ENCODE measurements around the gene FARP2. TPM values are rescaled to one million over a fixed set of nuclear protein-coding genes. Genes with fewer than 3 reads are reported as not detected.

Gene FARP2
- total and polyA plus RNA-seq, 2 experiments from 2014 or later = 16.0 to 22.6 TPM

DNA sequence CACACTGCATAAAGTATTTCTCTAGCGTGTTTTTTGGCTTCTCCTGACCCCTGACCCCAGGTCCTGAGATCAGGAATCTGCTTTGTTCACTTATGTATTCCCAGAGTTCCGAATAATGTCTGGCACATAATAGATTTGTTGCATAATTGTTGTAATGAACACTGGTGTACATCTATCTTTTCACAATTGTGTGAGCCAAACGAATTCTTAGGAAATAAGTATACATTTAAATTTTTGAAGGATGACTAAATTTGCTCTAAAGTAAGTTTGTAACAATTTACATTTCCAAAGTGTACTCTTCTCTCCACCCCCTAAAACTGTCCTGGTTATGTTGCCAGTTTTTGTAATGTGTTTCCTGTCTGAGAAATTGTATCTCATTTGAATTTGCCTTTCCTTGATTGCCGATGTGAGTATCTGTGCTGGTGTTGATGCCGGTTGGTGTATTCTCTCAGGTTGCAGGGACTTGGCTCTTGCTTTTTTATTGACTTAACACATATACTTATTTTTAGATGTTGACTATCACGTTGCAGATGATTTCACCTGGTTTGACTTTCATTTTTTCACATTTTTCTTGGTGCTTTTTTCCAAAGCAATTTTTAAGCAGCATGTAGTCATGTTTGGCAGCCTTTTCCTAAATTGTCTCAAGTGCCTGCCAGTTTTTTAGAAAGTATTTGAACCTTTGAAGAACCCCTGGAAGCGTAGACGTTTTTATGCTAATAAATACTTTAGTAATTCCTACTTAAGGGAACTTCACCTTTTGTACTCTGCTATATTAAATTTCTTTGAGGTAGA is 16.1 kb upstream of the FARP2 start:
- no peaks in the 10 kb centered on the region for H3K27me3 ChIP-seq (ENCODE audit: insufficient read depth)
- Mint-ChIP-seq H3K36me3 (ENCODE audit: low read depth) (peaks cover 87% of the 10 kb centered on the region), H3K9me3 (no peaks in the 10 kb centered on the region), H3K4me1 (peaks cover 6% of the 10 kb centered on the region; the same call in 2 of the 3 replicates), H3K27ac (no peak overlapping the region), H3K27me3 (ENCODE audit: insufficient read depth, low read depth, poor library complexity) (peaks cover 1% of the 10 kb centered on the region), H3K4me3 (no peak overlapping the region)
- peaks cover 82% of the 10 kb centered on the region for H3K36me3 ChIP-seq (ENCODE audit: insufficient read depth)
- H4K20me1 ChIP-seq (replicated peaks; ENCODE audit: insufficient read depth) = peaks cover 65% of the 10 kb centered on the region
- H3K4me3 ChIP-seq = no peak overlapping the region
- H3K27ac ChIP-seq (ENCODE audit: low read depth) = no peak overlapping the region
- no peak overlapping the region for H2AFZ ChIP-seq
- H3F3A ChIP-seq (replicated peaks; ENCODE audit: low read depth) = 0 out of 2 replicates have a peak, but pooled peaks cover 7% of the 10 kb centered on the region
- H3K79me2 ChIP-seq (replicated peaks; ENCODE audit: insufficient read depth) = peaks cover 42% of the 10 kb centered on the region
- H3K4me1 ChIP-seq (ENCODE audit: insufficient read depth) = no peaks in the 10 kb centered on the region; the same call in 1 of the 2 replicates
- TF ChIP-seq, protein P1, sequence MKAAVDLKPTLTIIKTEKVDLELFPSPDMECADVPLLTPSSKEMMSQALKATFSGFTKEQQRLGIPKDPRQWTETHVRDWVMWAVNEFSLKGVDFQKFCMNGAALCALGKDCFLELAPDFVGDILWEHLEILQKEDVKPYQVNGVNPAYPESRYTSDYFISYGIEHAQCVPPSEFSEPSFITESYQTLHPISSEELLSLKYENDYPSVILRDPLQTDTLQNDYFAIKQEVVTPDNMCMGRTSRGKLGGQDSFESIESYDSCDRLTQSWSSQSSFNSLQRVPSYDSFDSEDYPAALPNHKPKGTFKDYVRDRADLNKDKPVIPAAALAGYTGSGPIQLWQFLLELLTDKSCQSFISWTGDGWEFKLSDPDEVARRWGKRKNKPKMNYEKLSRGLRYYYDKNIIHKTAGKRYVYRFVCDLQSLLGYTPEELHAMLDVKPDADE (IDR thresholded peaks at IDR 0.05) = no peak
- no peak for TF ChIP-seq POLR2AphosphoS5 (IDR thresholded peaks at IDR 0.05; ENCODE audit: low read depth)
- no peak for TF ChIP-seq EZH2 (IDR thresholded peaks at IDR 0.05; ENCODE audit: low read depth, unreplicated experiment)
- TF ChIP-seq CREB1 (CRISPR knock-in tag; IDR thresholded peaks at IDR 0.05; ENCODE audit: low read depth) = no peak
- TF ChIP-seq, protein P2, sequence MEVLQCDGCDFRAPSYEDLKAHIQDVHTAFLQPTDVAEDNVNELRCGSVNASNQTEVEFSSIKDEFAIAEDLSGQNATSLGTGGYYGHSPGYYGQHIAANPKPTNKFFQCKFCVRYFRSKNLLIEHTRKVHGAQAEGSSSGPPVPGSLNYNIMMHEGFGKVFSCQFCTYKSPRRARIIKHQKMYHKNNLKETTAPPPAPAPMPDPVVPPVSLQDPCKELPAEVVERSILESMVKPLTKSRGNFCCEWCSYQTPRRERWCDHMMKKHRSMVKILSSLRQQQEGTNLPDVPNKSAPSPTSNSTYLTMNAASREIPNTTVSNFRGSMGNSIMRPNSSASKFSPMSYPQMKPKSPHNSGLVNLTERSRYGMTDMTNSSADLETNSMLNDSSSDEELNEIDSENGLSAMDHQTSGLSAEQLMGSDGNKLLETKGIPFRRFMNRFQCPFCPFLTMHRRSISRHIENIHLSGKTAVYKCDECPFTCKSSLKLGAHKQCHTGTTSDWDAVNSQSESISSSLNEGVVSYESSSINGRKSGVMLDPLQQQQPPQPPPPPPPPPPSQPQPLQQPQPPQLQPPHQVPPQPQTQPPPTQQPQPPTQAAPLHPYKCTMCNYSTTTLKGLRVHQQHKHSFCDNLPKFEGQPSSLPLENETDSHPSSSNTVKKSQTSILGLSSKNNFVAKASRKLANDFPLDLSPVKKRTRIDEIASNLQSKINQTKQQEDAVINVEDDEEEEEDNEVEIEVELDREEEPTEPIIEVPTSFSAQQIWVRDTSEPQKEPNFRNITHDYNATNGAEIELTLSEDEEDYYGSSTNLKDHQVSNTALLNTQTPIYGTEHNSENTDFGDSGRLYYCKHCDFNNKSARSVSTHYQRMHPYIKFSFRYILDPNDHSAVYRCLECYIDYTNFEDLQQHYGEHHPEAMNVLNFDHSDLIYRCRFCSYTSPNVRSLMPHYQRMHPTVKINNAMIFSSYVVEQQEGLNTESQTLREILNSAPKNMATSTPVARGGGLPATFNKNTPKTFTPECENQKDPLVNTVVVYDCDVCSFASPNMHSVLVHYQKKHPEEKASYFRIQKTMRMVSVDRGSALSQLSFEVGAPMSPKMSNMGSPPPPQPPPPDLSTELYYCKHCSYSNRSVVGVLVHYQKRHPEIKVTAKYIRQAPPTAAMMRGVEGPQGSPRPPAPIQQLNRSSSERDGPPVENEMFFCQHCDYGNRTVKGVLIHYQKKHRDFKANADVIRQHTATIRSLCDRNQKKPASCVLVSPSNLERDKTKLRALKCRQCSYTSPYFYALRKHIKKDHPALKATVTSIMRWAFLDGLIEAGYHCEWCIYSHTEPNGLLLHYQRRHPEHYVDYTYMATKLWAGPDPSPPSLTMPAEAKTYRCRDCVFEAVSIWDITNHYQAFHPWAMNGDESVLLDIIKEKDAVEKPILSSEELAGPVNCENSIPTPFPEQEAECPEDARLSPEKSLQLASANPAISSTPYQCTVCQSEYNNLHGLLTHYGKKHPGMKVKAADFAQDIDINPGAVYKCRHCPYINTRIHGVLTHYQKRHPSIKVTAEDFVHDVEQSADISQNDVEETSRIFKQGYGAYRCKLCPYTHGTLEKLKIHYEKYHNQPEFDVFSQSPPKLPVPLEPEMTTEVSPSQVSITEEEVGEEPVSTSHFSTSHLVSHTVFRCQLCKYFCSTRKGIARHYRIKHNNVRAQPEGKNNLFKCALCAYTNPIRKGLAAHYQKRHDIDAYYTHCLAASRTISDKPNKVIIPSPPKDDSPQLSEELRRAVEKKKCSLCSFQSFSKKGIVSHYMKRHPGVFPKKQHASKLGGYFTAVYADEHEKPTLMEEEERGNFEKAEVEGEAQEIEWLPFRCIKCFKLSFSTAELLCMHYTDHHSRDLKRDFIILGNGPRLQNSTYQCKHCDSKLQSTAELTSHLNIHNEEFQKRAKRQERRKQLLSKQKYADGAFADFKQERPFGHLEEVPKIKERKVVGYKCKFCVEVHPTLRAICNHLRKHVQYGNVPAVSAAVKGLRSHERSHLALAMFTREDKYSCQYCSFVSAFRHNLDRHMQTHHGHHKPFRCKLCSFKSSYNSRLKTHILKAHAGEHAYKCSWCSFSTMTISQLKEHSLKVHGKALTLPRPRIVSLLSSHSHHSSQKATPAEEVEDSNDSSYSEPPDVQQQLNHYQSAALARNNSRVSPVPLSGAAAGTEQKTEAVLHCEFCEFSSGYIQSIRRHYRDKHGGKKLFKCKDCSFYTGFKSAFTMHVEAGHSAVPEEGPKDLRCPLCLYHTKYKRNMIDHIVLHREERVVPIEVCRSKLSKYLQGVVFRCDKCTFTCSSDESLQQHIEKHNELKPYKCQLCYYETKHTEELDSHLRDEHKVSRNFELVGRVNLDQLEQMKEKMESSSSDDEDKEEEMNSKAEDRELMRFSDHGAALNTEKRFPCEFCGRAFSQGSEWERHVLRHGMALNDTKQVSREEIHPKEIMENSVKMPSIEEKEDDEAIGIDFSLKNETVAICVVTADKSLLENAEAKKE (CRISPR knock-in tag; IDR thresholded peaks at IDR 0.05) = no peak
- no peak for TF ChIP-seq STAT1 (IDR thresholded peaks at IDR 0.05; ENCODE audit: unreplicated experiment)
- TF ChIP-seq, protein P3, sequence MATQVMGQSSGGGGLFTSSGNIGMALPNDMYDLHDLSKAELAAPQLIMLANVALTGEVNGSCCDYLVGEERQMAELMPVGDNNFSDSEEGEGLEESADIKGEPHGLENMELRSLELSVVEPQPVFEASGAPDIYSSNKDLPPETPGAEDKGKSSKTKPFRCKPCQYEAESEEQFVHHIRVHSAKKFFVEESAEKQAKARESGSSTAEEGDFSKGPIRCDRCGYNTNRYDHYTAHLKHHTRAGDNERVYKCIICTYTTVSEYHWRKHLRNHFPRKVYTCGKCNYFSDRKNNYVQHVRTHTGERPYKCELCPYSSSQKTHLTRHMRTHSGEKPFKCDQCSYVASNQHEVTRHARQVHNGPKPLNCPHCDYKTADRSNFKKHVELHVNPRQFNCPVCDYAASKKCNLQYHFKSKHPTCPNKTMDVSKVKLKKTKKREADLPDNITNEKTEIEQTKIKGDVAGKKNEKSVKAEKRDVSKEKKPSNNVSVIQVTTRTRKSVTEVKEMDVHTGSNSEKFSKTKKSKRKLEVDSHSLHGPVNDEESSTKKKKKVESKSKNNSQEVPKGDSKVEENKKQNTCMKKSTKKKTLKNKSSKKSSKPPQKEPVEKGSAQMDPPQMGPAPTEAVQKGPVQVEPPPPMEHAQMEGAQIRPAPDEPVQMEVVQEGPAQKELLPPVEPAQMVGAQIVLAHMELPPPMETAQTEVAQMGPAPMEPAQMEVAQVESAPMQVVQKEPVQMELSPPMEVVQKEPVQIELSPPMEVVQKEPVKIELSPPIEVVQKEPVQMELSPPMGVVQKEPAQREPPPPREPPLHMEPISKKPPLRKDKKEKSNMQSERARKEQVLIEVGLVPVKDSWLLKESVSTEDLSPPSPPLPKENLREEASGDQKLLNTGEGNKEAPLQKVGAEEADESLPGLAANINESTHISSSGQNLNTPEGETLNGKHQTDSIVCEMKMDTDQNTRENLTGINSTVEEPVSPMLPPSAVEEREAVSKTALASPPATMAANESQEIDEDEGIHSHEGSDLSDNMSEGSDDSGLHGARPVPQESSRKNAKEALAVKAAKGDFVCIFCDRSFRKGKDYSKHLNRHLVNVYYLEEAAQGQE (IDR thresholded peaks at IDR 0.05; ENCODE audit: unreplicated experiment) = no peak
- TF ChIP-seq EZH2phosphoT487 (IDR thresholded peaks at IDR 0.05; ENCODE audit: unreplicated experiment) = no peak
- TF ChIP-seq, protein P4, sequence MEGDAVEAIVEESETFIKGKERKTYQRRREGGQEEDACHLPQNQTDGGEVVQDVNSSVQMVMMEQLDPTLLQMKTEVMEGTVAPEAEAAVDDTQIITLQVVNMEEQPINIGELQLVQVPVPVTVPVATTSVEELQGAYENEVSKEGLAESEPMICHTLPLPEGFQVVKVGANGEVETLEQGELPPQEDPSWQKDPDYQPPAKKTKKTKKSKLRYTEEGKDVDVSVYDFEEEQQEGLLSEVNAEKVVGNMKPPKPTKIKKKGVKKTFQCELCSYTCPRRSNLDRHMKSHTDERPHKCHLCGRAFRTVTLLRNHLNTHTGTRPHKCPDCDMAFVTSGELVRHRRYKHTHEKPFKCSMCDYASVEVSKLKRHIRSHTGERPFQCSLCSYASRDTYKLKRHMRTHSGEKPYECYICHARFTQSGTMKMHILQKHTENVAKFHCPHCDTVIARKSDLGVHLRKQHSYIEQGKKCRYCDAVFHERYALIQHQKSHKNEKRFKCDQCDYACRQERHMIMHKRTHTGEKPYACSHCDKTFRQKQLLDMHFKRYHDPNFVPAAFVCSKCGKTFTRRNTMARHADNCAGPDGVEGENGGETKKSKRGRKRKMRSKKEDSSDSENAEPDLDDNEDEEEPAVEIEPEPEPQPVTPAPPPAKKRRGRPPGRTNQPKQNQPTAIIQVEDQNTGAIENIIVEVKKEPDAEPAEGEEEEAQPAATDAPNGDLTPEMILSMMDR (conservative IDR thresholded peaks at IDR 0.05; ENCODE audit: low read depth in 2 of 2) = no peak
- no peak for TF ChIP-seq NANOG (IDR thresholded peaks at IDR 0.05; ENCODE audit: borderline replicate concordance)
- TF ChIP-seq ZNF331 (CRISPR knock-in tag; IDR thresholded peaks at IDR 0.05; ENCODE audit: low read depth) = no peak
- TF ChIP-seq JUNB (IDR thresholded peaks at IDR 0.05; ENCODE audit: unreplicated experiment) = no peak
- no peak for TF ChIP-seq ZNF114 (CRISPR knock-in tag; IDR thresholded peaks at IDR 0.05)
- no peak for DNase-seq (ENCODE audit: low spot score)
- H3K9me2 ChIP-seq (ENCODE audit: insufficient read depth) = no peaks in the 10 kb centered on the region
- no peak overlapping the region for H3K4me2 ChIP-seq
- ATAC-seq = no peak

Data from GM23338 (cell line).